Duodenal mucosa (tissue), 2 donors: Measurements from ENCODE around the gene RFX3.

Source experiments
- H3K27ac ChIP-seq: one replicate; pipeline ENCODE4 v1.7.0; 2013; ENCODE audit warnings: low read depth, low read length
- H3K27me3 ChIP-seq, 2 donors: one replicate each; pipeline ENCODE4 v1.7.0; 2013; ENCODE audit warnings: low read length in 2 of 2, control low read depth in 1 of 2; ENCODE audit not compliant: insufficient read depth in 2 of 2, control insufficient read depth in 1 of 2
- H3K36me3 ChIP-seq, 2 donors: one replicate each; pipeline ENCODE4 v1.7.0; 2013; ENCODE audit warnings: low read length in 2 of 2, control low read depth in 1 of 2; ENCODE audit not compliant: insufficient read depth in 2 of 2, control insufficient read depth in 1 of 2
- H3K4me1 ChIP-seq, 2 donors: one replicate each; pipeline ENCODE4 v1.7.0; 2013; ENCODE audit warnings: low read length in 2 of 2, control low read depth in 1 of 2; ENCODE audit not compliant: insufficient read depth in 2 of 2, control insufficient read depth in 1 of 2
- H3K4me3 ChIP-seq, 2 donors: one replicate each; pipeline ENCODE4 v1.7.0; 2013; ENCODE audit warnings: low read length in 2 of 2, low read depth in 1 of 2
- H3K9ac ChIP-seq, 2 donors: one replicate each; pipeline ENCODE4 v1.7.0; 2013; ENCODE audit warnings: low read length in 2 of 2, low read depth in 1 of 2
- H3K9me3 ChIP-seq, 2 donors: one replicate each; pipeline ENCODE4 v1.7.0; 2013; ENCODE audit warnings: low read length in 2 of 2, control low read depth in 1 of 2; ENCODE audit not compliant: control insufficient read depth in 1 of 2

The RFX3 gene

GRCh38 chr9:3277200-3277599 is 248.6 kb downstream of the RFX3 start:
- Histone ChIP-seq H3K27ac (no peak overlapping the region), H3K9ac (no peak overlapping the region), H3K27me3 (no peaks in the 10 kb centered on the region), H3K36me3 (no peaks in the 10 kb centered on the region), H3K4me1 (no peaks in the 10 kb centered on the region), H3K9me3 (no peaks in the 10 kb centered on the region), H3K4me3 (no peak overlapping the region)

DNA sequence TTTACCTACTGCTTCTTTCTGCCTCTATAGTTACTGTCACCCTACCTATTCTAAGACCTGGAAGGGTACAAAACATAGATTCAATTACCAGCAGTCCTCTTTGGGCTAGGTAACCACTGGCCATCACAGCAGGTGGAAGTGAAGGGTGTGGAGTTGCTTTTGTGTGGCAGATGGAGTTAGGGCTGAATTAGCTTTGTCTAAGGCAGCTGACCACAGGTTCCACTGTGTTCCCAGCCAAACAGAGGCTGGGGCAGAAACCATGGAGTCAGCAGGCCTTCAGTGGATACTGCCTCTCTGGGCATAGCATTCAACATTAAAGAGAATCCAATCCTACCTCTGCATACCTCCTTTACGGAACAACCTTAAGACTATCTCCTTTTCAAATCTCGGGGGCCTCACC is 254.2 kb downstream of the RFX3 start:
- no peaks in the 10 kb centered on the region for H3K36me3 ChIP-seq
- no peak overlapping the region for H3K4me3 ChIP-seq
- H3K9ac ChIP-seq: no peak overlapping the region
- no peaks in the 10 kb centered on the region for H3K9me3 ChIP-seq
- H3K27ac ChIP-seq: no peak overlapping the region
- H3K27me3 ChIP-seq: no peaks in the 10 kb centered on the region
- H3K4me1 ChIP-seq: no peaks in the 10 kb centered on the region

DNA sequence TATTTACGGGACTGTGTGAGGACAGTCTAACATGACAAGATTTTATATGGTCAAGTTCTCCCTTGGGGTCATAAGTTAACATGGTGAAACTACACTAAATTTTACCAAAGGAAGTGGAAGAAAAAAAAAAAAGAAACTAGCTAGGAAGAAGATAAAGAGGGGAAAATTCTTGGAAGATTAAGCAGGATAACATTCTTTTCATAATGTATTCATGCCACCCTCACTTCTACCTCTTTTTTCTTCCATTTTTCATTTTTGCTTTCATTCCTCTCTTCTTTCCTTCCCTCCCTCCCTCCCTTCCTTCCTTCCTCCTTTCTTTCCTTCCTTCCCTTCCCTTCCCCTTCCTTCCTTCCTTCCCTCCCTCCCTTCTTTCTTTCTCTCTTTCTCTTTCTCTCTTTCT is 254.6 kb downstream of the RFX3 start:
- no peak overlapping the region for H3K27ac ChIP-seq
- no peaks in the 10 kb centered on the region for H3K36me3 ChIP-seq

DNA sequence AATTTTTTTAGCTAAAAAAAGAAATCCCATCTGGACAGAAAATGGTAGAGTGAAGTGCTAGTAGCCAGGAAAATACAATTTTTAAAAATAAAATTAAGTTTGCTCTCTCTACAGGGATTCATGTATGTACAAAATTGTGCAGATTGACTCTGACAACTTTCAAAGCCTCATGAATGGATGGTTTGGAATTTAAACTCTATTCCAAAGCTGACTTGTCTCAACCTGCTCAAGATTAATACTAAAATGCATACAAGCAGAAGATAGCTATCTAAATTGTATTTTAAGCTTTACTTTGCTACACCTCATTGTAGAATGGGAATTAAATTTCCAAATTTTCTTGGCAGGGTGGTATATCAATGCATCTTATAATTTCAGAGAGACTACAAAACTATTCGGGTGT is 257.6 kb downstream of the RFX3 start:
- H3K4me3 ChIP-seq: no peak overlapping the region
- no peaks in the 10 kb centered on the region for H3K9me3 ChIP-seq
- no peaks in the 10 kb centered on the region for H3K27me3 ChIP-seq
- no peak overlapping the region for H3K9ac ChIP-seq
- H3K27ac ChIP-seq: no peak overlapping the region
- no peaks in the 10 kb centered on the region for H3K4me1 ChIP-seq
- no peaks in the 10 kb centered on the region for H3K36me3 ChIP-seq

More for the DNA sequence above, 254.6 kb downstream of the RFX3 start:
- no peaks in the 10 kb centered on the region for H3K4me1 ChIP-seq
- no peak overlapping the region for H3K9ac ChIP-seq
- no peak overlapping the region for H3K4me3 ChIP-seq
- H3K9me3 ChIP-seq: no peaks in the 10 kb centered on the region
- H3K27me3 ChIP-seq: no peaks in the 10 kb centered on the region

DNA sequence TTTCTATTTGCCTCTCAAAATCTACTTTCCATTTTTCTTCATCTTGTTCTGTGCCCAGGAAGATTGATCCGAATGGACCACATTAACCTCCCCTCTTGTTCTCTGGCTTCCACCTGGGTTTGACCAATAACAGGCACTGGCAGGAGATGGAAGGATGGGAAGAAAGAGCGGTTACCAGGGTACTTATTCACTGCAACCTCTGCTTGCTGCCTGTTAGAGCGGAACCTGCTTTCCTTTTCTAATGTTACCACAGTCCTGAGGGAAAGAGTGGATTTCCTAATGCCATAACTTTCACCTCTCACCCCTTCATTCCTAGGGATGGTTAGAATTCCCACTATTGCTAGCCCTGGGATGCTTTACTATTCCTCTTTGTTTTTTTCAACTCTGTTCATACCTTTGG is 262.1 kb downstream of the RFX3 start:
- no peaks in the 10 kb centered on the region for H3K4me1 ChIP-seq
- no peak overlapping the region for H3K27ac ChIP-seq
- H3K9ac ChIP-seq: no peak overlapping the region
- H3K36me3 ChIP-seq: peaks cover 0 to 4% of the 10 kb centered on the region in 2 donors
- no peak overlapping the region for H3K4me3 ChIP-seq
- no peaks in the 10 kb centered on the region for H3K9me3 ChIP-seq
- no peaks in the 10 kb centered on the region for H3K27me3 ChIP-seq

DNA sequence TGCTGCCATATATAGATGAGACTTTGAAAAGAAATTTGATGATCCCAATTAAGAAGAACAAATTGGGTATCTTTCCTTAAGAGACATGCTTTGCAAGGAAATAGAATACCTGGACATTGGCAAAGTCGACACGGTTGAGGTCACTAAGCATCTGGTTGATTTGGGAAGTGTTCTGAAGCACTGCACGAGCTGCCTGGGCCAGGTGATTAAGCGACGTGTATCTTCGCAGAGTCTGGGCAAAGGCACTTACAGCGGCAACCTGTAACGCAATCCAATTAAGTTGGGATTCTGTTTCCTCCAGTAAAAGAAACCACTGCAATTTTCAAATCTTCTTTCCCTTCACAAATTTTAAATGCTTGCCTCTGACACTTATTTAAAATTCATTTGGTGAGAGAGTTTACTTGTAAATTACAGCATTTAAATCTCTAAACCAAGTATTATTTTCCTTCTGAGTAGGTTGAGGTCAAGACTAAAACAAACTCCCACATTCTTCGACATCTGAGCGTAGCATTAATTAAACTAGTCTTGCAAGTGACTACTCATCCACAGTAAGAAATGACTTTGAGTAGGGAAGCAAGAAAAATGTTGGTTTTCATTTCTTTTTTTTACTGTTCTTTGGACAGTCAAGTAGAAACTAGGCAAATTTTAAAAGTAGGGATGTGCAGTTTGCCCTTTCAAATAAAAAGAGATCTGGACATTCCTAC is 262.8 kb downstream of the RFX3 start:
- Histone ChIP-seq H3K4me3 (no peak overlapping the region), H3K27ac (no peak overlapping the region), H3K36me3 (peaks cover 0 to 4% of the 10 kb centered on the region in 2 donors), H3K9ac (no peak overlapping the region), H3K27me3 (no peaks in the 10 kb centered on the region), H3K4me1 (no peaks in the 10 kb centered on the region), H3K9me3 (no peaks in the 10 kb centered on the region)

DNA sequence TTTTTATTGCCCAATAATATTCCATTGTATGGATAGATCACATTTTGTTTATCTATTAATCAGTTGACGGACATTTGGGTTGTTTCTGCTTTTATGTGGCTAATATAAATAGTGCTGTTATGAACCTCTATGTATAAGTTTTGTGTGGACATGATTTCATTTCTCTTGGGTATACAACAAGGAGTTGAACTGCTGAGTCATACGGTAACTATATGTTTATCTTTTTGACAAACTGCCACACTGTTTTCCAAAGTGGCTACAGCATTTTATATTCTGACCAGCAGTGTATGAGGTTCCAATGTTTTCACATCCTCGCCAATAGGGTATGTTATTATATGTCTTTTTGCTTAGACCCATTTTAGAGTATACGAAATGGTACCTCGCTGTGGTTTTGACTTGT is 264.3 kb downstream of the RFX3 start:
- Histone ChIP-seq H3K9ac (no peak overlapping the region), H3K27ac (no peak overlapping the region), H3K36me3 (peaks cover 0 to 10% of the 10 kb centered on the region in 2 donors), H3K9me3 (no peaks in the 10 kb centered on the region), H3K4me1 (no peaks in the 10 kb centered on the region), H3K4me3 (no peak overlapping the region), H3K27me3 (no peaks in the 10 kb centered on the region)

- Histone ChIP-seq H3K4me1 (no peaks in the 10 kb centered on the region), H3K27me3 (no peaks in the 10 kb centered on the region), H3K9me3 (no peaks in the 10 kb centered on the region), H3K4me3 (no peak overlapping the region), H3K36me3 (peaks cover 3 to 14% of the 10 kb centered on the region in 2 donors), H3K9ac (no peak overlapping the region), H3K27ac (no peak overlapping the region)
Observed at GRCh38 chr9:3256571-3257330, 269.1 kb downstream of the RFX3 start.

- H3K27me3 ChIP-seq: no peaks in the 10 kb centered on the region
- no peak overlapping the region for H3K27ac ChIP-seq
- H3K9me3 ChIP-seq: no peaks in the 10 kb centered on the region
- no peak overlapping the region for H3K9ac ChIP-seq
- no peak overlapping the region for H3K4me3 ChIP-seq
- peaks cover 3 to 6% of the 10 kb centered on the region in 2 donors for H3K36me3 ChIP-seq
- H3K4me1 ChIP-seq: no peaks in the 10 kb centered on the region
Observed at GRCh38 chr9:3251309-3251708, 274.5 kb downstream of the RFX3 start.

DNA sequence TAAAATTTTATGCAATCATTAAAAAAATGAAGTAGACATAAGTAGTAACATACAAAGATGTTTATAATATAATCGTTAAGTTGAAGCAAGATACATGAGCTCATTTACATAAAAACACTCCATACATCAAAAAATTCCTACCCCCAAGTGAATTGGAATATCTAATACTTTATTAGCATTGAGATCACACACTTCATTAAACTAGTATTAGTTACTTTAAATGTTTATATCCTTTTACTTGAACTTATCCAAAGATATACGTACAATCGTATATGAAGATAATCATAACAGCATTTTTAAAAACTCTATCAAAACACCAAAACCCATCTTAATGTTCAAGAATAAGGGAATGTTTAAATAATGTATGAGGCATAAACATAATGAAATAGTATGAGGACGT is 275.1 kb downstream of the RFX3 start:
- no peaks in the 10 kb centered on the region for H3K9me3 ChIP-seq
- H3K27me3 ChIP-seq: no peaks in the 10 kb centered on the region
- H3K4me3 ChIP-seq: no peak overlapping the region
- H3K27ac ChIP-seq: no peak overlapping the region
- no peak overlapping the region for H3K9ac ChIP-seq
- H3K36me3 ChIP-seq: peaks cover 3 to 5% of the 10 kb centered on the region in 2 donors
- H3K4me1 ChIP-seq: no peaks in the 10 kb centered on the region
